GM12801 (cell line): Measurements from ENCODE around the gene GRID1.

Source experiments
- TF ChIP-seq, protein P1 (sequence below): IDR thresholded peaks from one replicate; pipeline ENCODE4 v1.5.1; 2011; ENCODE audit warnings: control low read depth; ENCODE audit not compliant: insufficient read length; ENCODE audit errors: extremely low read depth

The GRID1 gene

DNA sequence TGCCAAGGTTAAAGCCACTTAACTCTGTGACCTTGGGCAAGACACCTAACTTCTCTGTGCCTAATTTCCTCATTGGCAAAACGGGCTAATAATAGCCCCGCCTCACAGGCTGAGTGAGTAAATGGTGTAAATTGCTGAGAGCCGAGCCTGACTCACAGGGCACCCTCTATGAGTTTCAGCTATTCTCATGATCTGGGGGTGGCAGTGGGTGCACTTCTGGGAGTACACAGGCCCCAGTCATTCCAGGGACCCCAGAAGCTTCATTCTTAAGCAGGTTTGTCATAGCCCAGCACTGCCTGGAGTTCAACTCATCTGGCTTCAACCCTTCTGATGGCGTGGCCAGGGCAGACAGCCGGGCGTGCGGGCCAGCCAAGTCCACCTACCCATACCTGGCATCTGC is 137.2 kb downstream of the GRID1 start:
- TF ChIP-seq, protein P1, sequence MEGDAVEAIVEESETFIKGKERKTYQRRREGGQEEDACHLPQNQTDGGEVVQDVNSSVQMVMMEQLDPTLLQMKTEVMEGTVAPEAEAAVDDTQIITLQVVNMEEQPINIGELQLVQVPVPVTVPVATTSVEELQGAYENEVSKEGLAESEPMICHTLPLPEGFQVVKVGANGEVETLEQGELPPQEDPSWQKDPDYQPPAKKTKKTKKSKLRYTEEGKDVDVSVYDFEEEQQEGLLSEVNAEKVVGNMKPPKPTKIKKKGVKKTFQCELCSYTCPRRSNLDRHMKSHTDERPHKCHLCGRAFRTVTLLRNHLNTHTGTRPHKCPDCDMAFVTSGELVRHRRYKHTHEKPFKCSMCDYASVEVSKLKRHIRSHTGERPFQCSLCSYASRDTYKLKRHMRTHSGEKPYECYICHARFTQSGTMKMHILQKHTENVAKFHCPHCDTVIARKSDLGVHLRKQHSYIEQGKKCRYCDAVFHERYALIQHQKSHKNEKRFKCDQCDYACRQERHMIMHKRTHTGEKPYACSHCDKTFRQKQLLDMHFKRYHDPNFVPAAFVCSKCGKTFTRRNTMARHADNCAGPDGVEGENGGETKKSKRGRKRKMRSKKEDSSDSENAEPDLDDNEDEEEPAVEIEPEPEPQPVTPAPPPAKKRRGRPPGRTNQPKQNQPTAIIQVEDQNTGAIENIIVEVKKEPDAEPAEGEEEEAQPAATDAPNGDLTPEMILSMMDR, result no peak

DNA sequence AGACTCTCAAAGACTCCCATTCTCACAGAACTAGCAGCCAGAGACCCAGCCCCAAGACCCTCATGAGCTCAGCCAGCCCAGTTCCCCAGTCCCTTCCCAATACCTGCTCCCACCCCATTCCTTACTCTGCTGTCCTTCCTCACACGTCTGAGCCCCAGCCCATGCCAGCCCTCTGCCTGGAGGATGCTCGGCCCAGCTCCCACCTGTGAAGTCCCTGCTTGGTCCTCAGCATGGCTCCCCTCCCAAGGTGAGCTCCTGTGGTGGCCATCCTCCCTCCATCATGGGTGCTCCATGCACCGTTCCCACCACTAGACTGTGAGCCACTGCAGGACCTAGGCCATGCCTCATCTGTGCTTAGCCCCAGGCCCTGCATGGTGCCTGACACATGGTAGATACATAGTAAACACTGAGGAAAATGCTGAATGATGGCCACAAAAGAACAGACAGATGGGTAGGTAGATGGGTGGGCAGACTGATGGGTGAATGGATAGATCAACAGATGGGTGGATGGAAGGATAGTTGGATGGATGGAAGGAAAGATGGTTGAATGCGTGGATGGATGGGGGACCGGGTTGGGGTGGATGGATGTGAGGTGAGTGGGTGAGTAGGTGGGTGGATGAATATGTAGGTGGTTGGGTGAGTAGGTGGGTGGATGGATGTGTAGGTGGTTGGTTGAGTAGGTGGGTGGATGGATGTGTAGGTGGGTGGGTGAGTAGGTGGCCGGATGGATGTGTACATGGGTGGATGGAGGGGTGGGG is 138.9 kb downstream of the GRID1 start:
- TF ChIP-seq, protein P1, result no peak

DNA sequence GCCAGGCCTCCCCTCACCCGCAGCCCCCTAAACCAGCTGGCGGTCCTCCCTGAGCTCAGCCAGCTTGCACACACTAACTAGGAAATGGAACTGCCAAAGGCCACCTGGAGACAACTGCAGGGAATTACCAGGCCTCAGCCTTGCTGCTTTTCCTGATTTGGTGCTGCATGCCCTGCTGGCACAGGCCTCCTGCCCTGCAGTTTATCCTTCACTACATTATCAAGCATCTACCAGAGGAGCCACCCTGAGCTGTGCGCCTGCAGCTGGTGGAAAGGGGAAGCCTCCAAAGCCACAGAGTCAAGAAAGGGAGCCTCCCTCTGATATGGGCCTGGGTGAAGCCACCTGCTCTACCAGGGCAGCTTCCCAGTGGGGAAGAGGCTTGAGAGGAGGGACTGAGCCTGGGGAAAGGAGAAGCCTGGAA is 139.8 kb downstream of the GRID1 start:
- TF ChIP-seq, protein P1, result no peak

DNA sequence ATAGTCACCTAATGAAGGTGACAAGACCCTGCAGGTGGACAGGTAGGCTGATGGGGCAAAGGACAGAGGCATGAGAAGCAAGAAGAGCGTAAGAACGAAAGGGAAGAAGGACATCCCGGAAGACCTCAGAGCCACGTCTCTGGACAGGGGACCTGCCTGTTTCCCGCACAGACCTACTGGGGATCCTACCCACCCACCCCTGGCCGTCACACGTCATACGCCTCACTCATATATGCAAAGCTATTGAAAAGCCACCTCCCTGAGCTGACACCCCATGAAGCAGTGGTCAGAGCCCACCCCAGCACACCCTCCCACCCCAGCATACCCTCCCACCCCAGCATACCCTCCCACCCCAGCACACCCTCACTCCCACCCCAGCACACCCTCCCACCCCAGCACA is 140.6 kb downstream of the GRID1 start:
- TF ChIP-seq, protein P1, result no peak

DNA sequence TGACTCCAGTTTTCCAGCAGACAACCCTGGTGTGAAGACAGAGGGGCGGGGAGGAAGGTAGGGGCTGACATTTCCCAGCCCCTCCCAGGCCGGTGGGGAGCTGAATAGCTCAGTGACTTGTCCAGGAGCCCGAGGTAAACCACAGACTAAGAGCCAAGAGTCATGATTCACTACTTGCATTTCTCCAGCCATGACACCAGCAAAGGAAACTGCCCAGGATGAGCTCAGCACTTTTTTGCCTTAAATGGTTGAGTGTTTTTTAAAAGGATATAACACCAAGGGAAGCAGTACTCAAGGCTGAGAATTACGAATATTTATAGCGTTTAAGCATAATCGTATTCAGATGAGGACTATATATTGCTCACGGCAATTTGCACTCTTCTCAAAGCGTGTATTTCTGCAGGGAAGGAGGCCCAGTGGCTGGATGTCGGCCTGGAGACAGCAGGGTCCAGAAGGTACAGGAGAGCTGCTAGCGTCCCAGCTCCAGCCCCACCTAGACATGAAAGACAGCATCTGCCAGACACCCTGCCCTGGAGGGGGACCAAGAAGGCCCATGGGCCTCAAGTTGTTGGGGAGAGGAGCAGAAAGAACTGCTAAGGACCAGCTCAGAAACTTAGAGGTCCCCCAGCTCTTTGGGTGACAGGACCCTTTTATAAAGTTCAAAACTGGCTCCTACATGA is 141.4 kb downstream of the GRID1 start:
- TF ChIP-seq, protein P1, result no peak

DNA sequence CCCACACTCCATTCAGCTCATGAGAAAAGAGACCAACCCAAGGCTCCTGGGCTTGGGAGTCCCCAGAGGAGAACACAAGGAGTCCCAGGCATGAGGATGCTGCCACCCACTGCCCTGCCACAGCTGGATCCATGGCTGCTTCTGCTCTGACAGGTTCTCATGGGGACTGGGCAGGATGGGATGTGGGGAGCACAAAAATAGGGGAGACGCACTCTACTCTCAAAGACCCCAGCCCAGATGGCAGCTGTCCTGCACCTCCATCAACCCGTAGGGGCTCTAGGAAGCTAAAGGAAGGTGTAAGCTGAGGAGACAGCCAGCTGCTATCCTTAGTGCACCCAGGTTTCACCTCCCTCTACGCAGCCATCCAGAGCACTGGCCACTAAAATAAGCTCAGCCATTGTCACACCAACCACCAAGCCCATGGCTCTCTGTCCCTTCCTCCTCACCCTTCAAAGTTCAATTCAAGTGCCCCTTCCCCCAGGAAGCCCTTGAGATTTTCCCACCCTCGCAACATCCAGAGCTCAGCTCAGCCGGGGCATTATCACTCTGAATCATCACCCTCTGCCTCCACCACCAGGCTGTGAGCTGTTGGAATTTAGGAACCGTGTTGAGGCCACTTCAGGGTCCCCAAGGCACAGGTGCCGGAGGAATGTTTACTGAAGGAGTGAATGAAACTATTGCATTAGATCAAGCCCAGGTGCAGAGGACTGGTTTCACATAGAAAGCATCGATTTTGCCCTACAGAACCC is 142.1 kb downstream of the GRID1 start:
- TF ChIP-seq, protein P1, result no peak

DNA sequence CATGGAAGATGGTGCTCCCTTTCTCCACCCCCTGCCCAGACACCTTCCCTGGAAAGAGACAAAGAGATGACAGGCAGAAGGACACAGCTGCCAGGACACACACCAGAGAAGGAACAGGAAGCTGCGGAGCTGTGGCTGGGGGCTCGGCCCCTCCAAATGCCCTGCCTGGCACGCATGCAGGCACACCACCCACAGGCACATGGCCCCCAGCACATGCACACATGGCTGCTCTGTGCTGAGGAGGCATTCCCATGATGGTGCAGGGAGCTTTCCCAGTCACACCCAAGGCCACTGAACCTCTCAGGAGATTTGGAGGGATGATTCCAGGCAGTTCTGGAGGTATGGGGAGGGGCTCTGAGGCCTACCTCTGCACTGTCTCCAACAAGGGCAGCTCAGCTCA is 143.3 kb downstream of the GRID1 start:
- TF ChIP-seq, protein P1, result no peak
